GM23248 (cell line): ENCODE data around the gene TMEM117.

Source experiments
- EZH2 ChIP-seq: fragments of 200-600 bp; sonication (generic); IDR thresholded peaks from 2 replicates; pipeline ENCODE4 v1.6.1; 2018; ENCODE audit warnings: antibody characterized with exemption, mild to moderate bottlenecking; ENCODE audit not compliant: insufficient read depth, poor library complexity, severe bottlenecking
- EZH2phosphoT487 ChIP-seq: fragments of 200-600 bp; sonication (generic); IDR thresholded peaks from 2 replicates; pipeline ENCODE4 v1.6.1; 2018; ENCODE audit warnings: antibody characterized with exemption, moderate library complexity, mild to moderate bottlenecking, low read depth; ENCODE audit not compliant: insufficient read depth

GRCh38 chr12:43893670-43894069 is 57.8 kb downstream of the TMEM117 start:
- no peak for TF ChIP-seq EZH2phosphoT487
- no peak for TF ChIP-seq EZH2
